H1 (cell line): ENCODE data around the gene TRIL. TPM values are rescaled to one million over a fixed set of nuclear protein-coding genes. Genes with fewer than 3 reads are reported as not detected.

Experiments used
- CTCF ChIA-PET: fragments of 300-600 bp; sonication (Branson Sonifier 250); formaldehyde crosslinking; loops from one replicate; lab custom pipeline; 2021; ENCODE audit not compliant: partially characterized antibody; lab: Charles Lee
- POLR2A ChIA-PET: fragments of 300-600 bp; sonication (Branson Sonifier 250); formaldehyde crosslinking; loops from one replicate; lab custom pipeline; 2021; ENCODE audit warnings: inconsistent platforms; ENCODE audit not compliant: partially characterized antibody; lab: Charles Lee
- DNase-seq, 2 experiments: peaks; one replicate each; pipeline versions ENCODE4 v3.0.0 to v3.0.0-alpha.2; 2010 to 2022; ENCODE audit warnings: low spot score in 2 of 2, low read depth in 1 of 2, mixed read lengths in 1 of 2
- FAIRE-seq: peaks from 2 replicates; lab custom pipeline; 2011; peaks lifted over from hg19 to GRCh38; lab: Jason Lieb, UNC
- H2AFZ ChIP-seq: 2 replicates; pipeline ENCODE4 v1.8.1; 2012; ENCODE audit warnings: low read length, inconsistent platforms
- H2AK5ac ChIP-seq: 2 replicates; pipeline ENCODE4 v1.6.1; 2013; ENCODE audit warnings: low read depth, low read length
- H2BK120ac ChIP-seq: replicated peaks from 2 replicates; pipeline ENCODE3; 2013; ENCODE audit warnings: low read depth, low read length, inconsistent platforms
- H2BK12ac ChIP-seq: 2 replicates; pipeline ENCODE4 v1.6.1; 2013; ENCODE audit warnings: low read depth, low read length
- H2BK15ac ChIP-seq: 2 replicates; pipeline ENCODE4 v1.6.1; 2013; ENCODE audit warnings: low read length
- H2BK20ac ChIP-seq: 2 replicates; pipeline ENCODE4 v1.6.1; 2013; ENCODE audit warnings: low read length
- H2BK5ac ChIP-seq: 2 replicates; pipeline ENCODE4 v1.6.1; 2013; ENCODE audit warnings: low read depth, low read length
- H3K14ac ChIP-seq: 2 replicates; pipeline ENCODE4 v1.6.1; 2013; ENCODE audit warnings: inconsistent platforms; ENCODE audit not compliant: insufficient read length
- H3K18ac ChIP-seq: 2 replicates; pipeline ENCODE4 v1.6.1; 2013; ENCODE audit warnings: low read length; ENCODE audit errors: extremely low read depth
- H3K23ac ChIP-seq: 2 replicates; pipeline ENCODE4 v1.6.1; 2013; ENCODE audit warnings: inconsistent platforms; ENCODE audit not compliant: insufficient read length
- H3K23me2 ChIP-seq: 2 replicates; pipeline ENCODE4 v1.6.1; 2013; ENCODE audit warnings: low read depth, low read length
- H3K27ac ChIP-seq: 2 replicates; pipeline ENCODE4 v1.6.1; 2011; ENCODE audit warnings: low read depth, low read length, inconsistent platforms
- H3K27me3 ChIP-seq, 4 experiments: replicated peaks in 1 of 4; 1 replicate in 1 of 4; 2 replicates in 3 of 4; pipeline versions ENCODE4 v1.6.1 to v1.8.1; 2011 to 2013; ENCODE audit warnings: low read length in 3 of 4, mild to moderate bottlenecking in 3 of 4, inconsistent platforms in 2 of 4, mixed read lengths in 2 of 4, moderate library complexity in 1 of 4; ENCODE audit not compliant: control insufficient read depth in 3 of 4, insufficient read depth in 3 of 4; ENCODE audit errors: extremely low read depth in 1 of 4
- H3K36me3 ChIP-seq, 4 experiments: 2 replicates each; pipeline versions ENCODE4 v1.6.1 to v1.8.1; 2011 to 2013; ENCODE audit warnings: mild to moderate bottlenecking in 4 of 4, low read length in 3 of 4, moderate library complexity in 2 of 4, control low read depth in 1 of 4, inconsistent platforms in 1 of 4; ENCODE audit not compliant: insufficient read depth in 4 of 4, control insufficient read depth in 2 of 4
- H3K4ac ChIP-seq: replicated peaks from 2 replicates; pipeline ENCODE3; 2013; ENCODE audit warnings: low read length, low read depth, mixed read lengths, inconsistent platforms; ENCODE audit not compliant: insufficient read length
- H3K4me1 ChIP-seq, 4 experiments: replicated peaks in 1 of 4; 1 replicate in 1 of 4; 2 replicates in 3 of 4; pipeline versions ENCODE4 v1.6.1 to v1.8.1; 2011 to 2013; ENCODE audit warnings: low read length in 3 of 4, inconsistent platforms in 2 of 4, mixed read lengths in 1 of 4; ENCODE audit not compliant: insufficient read depth in 4 of 4, control insufficient read depth in 3 of 4
- H3K4me2 ChIP-seq, 2 experiments: 2 replicates each; pipeline versions ENCODE4 v1.6.1 to v1.8.1; 2011 to 2013; ENCODE audit warnings: low read depth in 2 of 2, low read length in 2 of 2, control low read depth in 1 of 2, inconsistent platforms in 1 of 2, mild to moderate bottlenecking in 1 of 2; ENCODE audit not compliant: insufficient read depth in 1 of 2
- H3K4me3 ChIP-seq, 4 experiments: fragments of 200-600, 300-600 bp in 1 of 4; sonication (generic), shearing (Covaris generic), sonication (Bioruptor Twin) in 1 of 4; 2 replicates each; pipeline versions ENCODE4 v1.5.1 to v1.8.1; 2011 to 2016; ENCODE audit warnings: low read length in 4 of 4, low read depth in 3 of 4, control low read depth in 2 of 4, inconsistent platforms in 2 of 4, mild to moderate bottlenecking in 2 of 4, mixed read lengths in 1 of 4, moderate library complexity in 1 of 4; ENCODE audit not compliant: insufficient read depth in 2 of 4; ENCODE audit errors: extremely low read depth in 1 of 4
- H3K56ac ChIP-seq: replicated peaks from 2 replicates; pipeline ENCODE3; 2013; ENCODE audit warnings: low read depth, mild to moderate bottlenecking, mixed read lengths, low read length, inconsistent platforms; ENCODE audit not compliant: insufficient read length
- H3K79me1 ChIP-seq: 2 replicates; pipeline ENCODE4 v1.6.1; 2013; ENCODE audit warnings: low read depth, low read length, control low read depth
- H3K79me2 ChIP-seq, 2 experiments: 2 replicates each; pipeline versions ENCODE4 v1.6.1 to v1.8.1; 2012 to 2013; ENCODE audit warnings: low read length in 2 of 2, mild to moderate bottlenecking in 2 of 2, inconsistent platforms in 1 of 2; ENCODE audit not compliant: insufficient read depth in 2 of 2, control insufficient read depth in 1 of 2
- H3K9ac ChIP-seq, 4 experiments: replicated peaks in 1 of 4; 1 replicate in 1 of 4; 2 replicates in 3 of 4; pipeline versions ENCODE4 v1.6.1 to v1.8.1; 2011 to 2013; ENCODE audit warnings: low read depth in 3 of 4, low read length in 3 of 4, control low read depth in 2 of 4, mild to moderate bottlenecking in 2 of 4, moderate library complexity in 2 of 4, inconsistent platforms in 1 of 4; ENCODE audit errors: extremely low read depth in 1 of 4
- H3K9me3 ChIP-seq, 2 experiments: 2 replicates each; pipeline versions ENCODE4 v1.6.1 to v1.8.1; 2012 to 2013; ENCODE audit warnings: mild to moderate bottlenecking in 2 of 2, moderate library complexity in 2 of 2, control low read depth in 1 of 2, inconsistent platforms in 1 of 2, low read depth in 1 of 2, low read length in 1 of 2, mixed read lengths in 1 of 2; ENCODE audit not compliant: insufficient read depth in 2 of 2
- H4K20me1 ChIP-seq, 2 experiments: replicated peaks in 1 of 2; 2 replicates each; pipeline versions ENCODE3 to v1.8.1; 2011 to 2013; ENCODE audit warnings: inconsistent platforms in 2 of 2, low read length in 2 of 2, mild to moderate bottlenecking in 1 of 2; ENCODE audit not compliant: insufficient read depth in 2 of 2, control insufficient read depth in 1 of 2
- H4K5ac ChIP-seq: 2 replicates; pipeline ENCODE4 v1.6.1; 2013; ENCODE audit warnings: low read length, low read depth, mixed read lengths, inconsistent platforms; ENCODE audit not compliant: insufficient read length
- H4K8ac ChIP-seq: 2 replicates; pipeline ENCODE4 v1.8.0; 2013; ENCODE audit warnings: mild to moderate bottlenecking, moderate library complexity, low read length, inconsistent platforms; ENCODE audit not compliant: insufficient read depth; ENCODE audit errors: extremely low read depth
- H4K91ac ChIP-seq: replicated peaks from 2 replicates; pipeline ENCODE3; 2013; ENCODE audit warnings: low read length, mixed read lengths, inconsistent platforms; ENCODE audit not compliant: insufficient read length
- RFX5 ChIP-seq: IDR thresholded peaks from 2 replicates; pipeline ENCODE4 v1.6.1; 2011; ENCODE audit warnings: low read depth, low read length, improper control_type of control experiment, borderline replicate concordance
- RNF2 ChIP-seq: fragments of 200-900, 300-1000 bp; sonication (generic); IDR thresholded peaks from 2 replicates; pipeline ENCODE4 v1.7.1; 2016; ENCODE audit warnings: borderline replicate concordance, low read depth, mild to moderate bottlenecking, antibody characterized with exemption, low read length; ENCODE audit not compliant: poor library complexity, severe bottlenecking; ENCODE audit errors: missing control alignments
- SP1 ChIP-seq: IDR thresholded peaks from 2 replicates; pipeline ENCODE4 v1.6.1; 2011; ENCODE audit warnings: low read depth, low read length
- TBP ChIP-seq: IDR thresholded peaks from 2 replicates; pipeline ENCODE4 v1.6.1; 2011; ENCODE audit warnings: low read depth, low read length, improper control_type of control experiment
- WGBS, 2 experiments: shearing (Covaris generic) in 1 of 2; methylation state at CpG; one replicate each; pipeline versions ENCODE4 v1.1.6 to v1.1.7; 2013 to 2015; ENCODE audit warnings: low lambda C conversion rate in 2 of 2, mixed read lengths in 2 of 2, inconsistent platforms in 1 of 2, low coverage in 1 of 2, missing lambda C conversion rate in 1 of 2; ENCODE audit not compliant: insufficient replicate concordance in 2 of 2, insufficient coverage in 1 of 2, insufficient read length in 1 of 2; ENCODE audit errors: extremely low coverage in 1 of 2, missing lambda C conversion rate in 1 of 2; 5-methylcytosine and 5-hydroxymethylcytosine counted together
- polyA plus RNA-seq, 7 experiments: library from polyadenylated mRNA; depleted of rRNA in 3 of 7; stranded (reverse) in 5 of 7; unstranded in 2 of 7; fragments of >200 nt in 5 of 7; fragments of 200-250 nt in 2 of 7; gene quantifications; 1 replicate in 5 of 7; 2 replicates in 1 of 7; 4 replicates in 1 of 7; pipeline versions ENCODE4 v1.2.1 to v1.2.3, GENCODE V29; 2011 to 2013; ENCODE audit warnings: missing spikeins in 2 of 7, mixed read lengths in 2 of 7
- total RNA-seq: library from RNA; stranded (reverse); fragmentation: NEBNext Ultra II Directional; extraction: Animal tissue kit (Norgen Biotek cat#: 25700); gene quantifications from 2 replicates; pipeline ENCODE4 v1.2.1, GENCODE V29; 2021
- TF ChIP-seq, protein P1 (sequence below): IDR thresholded peaks from 2 replicates; pipeline ENCODE4 v1.6.1; 2012; ENCODE audit warnings: inconsistent platforms

TRIL gene
- total and polyA plus RNA-seq, 2 of the 8 experiments (the other 6 are each of a cell fraction or from before 2014, with no cell fraction given) = 3.9 to 5.5 TPM

DNA sequence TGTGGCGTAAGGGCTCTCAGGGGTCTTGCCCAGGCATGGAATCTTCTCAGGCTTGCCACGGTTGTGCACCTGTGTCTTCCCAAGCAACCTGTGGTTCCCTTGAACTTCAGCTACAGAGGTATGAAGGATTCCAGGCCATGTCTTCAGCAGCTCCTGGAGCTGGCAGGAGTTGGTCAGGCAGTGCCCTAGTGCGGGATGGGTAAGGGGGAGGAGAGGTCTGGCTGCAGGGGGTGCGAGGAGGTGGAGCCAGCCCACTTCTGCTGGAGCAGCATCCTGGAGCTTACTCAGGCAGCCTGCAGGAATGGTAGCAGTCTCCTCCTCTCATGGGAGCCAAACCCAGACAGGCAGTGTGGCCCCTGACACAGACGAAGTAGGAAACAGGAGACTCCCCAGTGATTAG is 3.8 kb upstream of the TRIL start:
- no peak overlapping the region for H3K14ac ChIP-seq
- no peak overlapping the region for H2BK5ac ChIP-seq
- peaks cover 6 to 18% (median 15%) of the 10 kb centered on the region in 4 experiments for H3K4me1 ChIP-seq
- peak overlapping the region; percentile 1 to 28; a peak in 1 of 4 replicates for H3K4me2 ChIP-seq
- H3K27ac ChIP-seq = no peak overlapping the region
- H2AFZ ChIP-seq = peak overlapping the region; percentile 73; the same call in 1 of the 2 replicates
- H3K56ac ChIP-seq = no peak overlapping the region
- H3K79me1 ChIP-seq = no peaks in the 10 kb centered on the region
- H3K23ac ChIP-seq = no peak overlapping the region
- FAIRE-seq = peak; percentile 95
- H3K36me3 ChIP-seq = no peaks in the 10 kb centered on the region
- H3K9me3 ChIP-seq = no peaks in the 10 kb centered on the region
- ChIA-PET POLR2A (interaction anchor here (1.3 to 1.5 kb wide), 2 partner anchors 23 to 35 kb away, joined by 5 read pairs; no protein-coding TSS in a partner anchor), CTCF (interaction anchor here (1.0 to 34.2 kb wide), 10 partner anchors 24 to 446 kb away, joined by 3 to 576 read pairs (median 6); no protein-coding TSS in a partner anchor)
- H3K9ac ChIP-seq = no peak overlapping the region
- H4K91ac ChIP-seq = no peak overlapping the region
- H4K20me1 ChIP-seq = peaks cover 0 to 3% of the 10 kb centered on the region in 2 experiments
- no peak overlapping the region for H4K8ac ChIP-seq
- no peak overlapping the region for H4K5ac ChIP-seq
- H3K18ac ChIP-seq = no peak overlapping the region
- H2BK120ac ChIP-seq = no peak overlapping the region
- WGBS, 2 experiments = 44% methylated on average over 5 of the region's 5 CpGs; no CpG with 5 or more reads in 1 of the 2 experiments
- no peak overlapping the region; the same call in 1 of the 2 replicates for H2BK12ac ChIP-seq
- no peak overlapping the region for H3K4ac ChIP-seq
- peak in 1 of 2 experiments; percentile 73 for DNase-seq
- H2BK20ac ChIP-seq = no peak overlapping the region
- H2AK5ac ChIP-seq = no peak overlapping the region
- TF ChIP-seq SP1 (peak; percentile 83), TBP (no peak), RNF2 (no peak), RFX5 (0 out of 2 replicates have a peak, but pooled peaks have one; percentile 12)
- TF ChIP-seq, protein P1, sequence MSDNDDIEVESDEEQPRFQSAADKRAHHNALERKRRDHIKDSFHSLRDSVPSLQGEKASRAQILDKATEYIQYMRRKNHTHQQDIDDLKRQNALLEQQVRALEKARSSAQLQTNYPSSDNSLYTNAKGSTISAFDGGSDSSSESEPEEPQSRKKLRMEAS = peak; percentile 60
- H3K4me3 ChIP-seq = no peak overlapping the region
- H3K79me2 ChIP-seq = no peaks in the 10 kb centered on the region
- peak overlapping the region; percentile 55; the same call in 1 of the 2 replicates for H2BK15ac ChIP-seq
- H3K23me2 ChIP-seq = peaks cover 14% of the 10 kb centered on the region
- peaks cover 8 to 30% (median 24%) of the 10 kb centered on the region in 4 experiments for H3K27me3 ChIP-seq
